Activated naive CD4-positive, alpha-beta T cell treated with anti-CD3 and anti-CD28 coated beads, Interleukin-2, amount 10 ng/mL, durations not matched to agents 7 days and 5 days (primary cell): ENCODE data around the gene LIFR.

Experiments used
- CTCF ChIA-PET: fragments of 350-600 bp; sonication (Branson Sonifier 250); formaldehyde crosslinking; loops from one replicate; lab custom pipeline; 2021; ENCODE audit warnings: antibody characterized with exemption; lab: Charles Lee
- DNase-seq: peaks from one replicate; pipeline ENCODE4 v3.0.0-alpha.2; 2020
- H3K27ac Mint-ChIP-seq: one replicate; pipeline ENCODE4 v1.8.0; 2021; ENCODE audit warnings: mild to moderate bottlenecking, moderate library complexity, mixed read lengths
- H3K27me3 Mint-ChIP-seq: one replicate; pipeline ENCODE4 v1.8.0; 2021; ENCODE audit warnings: mild to moderate bottlenecking, mixed read lengths
- H3K36me3 Mint-ChIP-seq: one replicate; pipeline ENCODE4 v1.8.0; 2021; ENCODE audit warnings: mixed read lengths
- H3K4me1 Mint-ChIP-seq: one replicate; pipeline ENCODE4 v1.8.0; 2021; ENCODE audit warnings: mixed read lengths
- H3K4me3 Mint-ChIP-seq: one replicate; pipeline ENCODE4 v1.8.0; 2021; ENCODE audit warnings: mild to moderate bottlenecking, moderate library complexity, mixed read lengths
- H3K9me3 Mint-ChIP-seq: one replicate; pipeline ENCODE4 v1.8.0; 2021; ENCODE audit warnings: mixed read lengths

LIFR gene

DNA sequence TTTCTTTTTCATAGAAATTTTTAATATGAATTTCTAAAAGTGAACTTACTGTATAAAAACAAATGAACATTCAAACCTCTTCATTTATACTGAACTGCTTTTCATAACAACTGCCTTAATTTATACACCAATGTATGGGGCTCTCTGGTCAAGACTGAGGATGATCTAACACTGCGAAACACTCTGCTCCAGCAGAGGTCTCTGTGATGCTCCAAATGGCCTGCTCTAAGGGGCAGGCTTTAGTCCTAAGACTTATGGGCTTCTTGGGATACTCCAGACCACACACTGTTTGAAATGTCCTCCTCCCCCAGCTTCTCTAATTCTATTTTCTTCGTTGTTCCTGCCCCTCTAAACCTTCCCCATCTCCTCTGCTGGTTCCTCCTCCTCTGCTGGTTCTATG is 58.5 kb downstream of the LIFR start:
- H3K27me3 Mint-ChIP-seq = peaks cover 17% of the 10 kb centered on the region
- no peaks in the 10 kb centered on the region for H3K36me3 Mint-ChIP-seq
- H3K4me3 Mint-ChIP-seq = no peak overlapping the region
- no peaks in the 10 kb centered on the region for H3K4me1 Mint-ChIP-seq
- CTCF ChIA-PET = no interaction called here
- no peak for DNase-seq
- H3K27ac Mint-ChIP-seq = no peak overlapping the region
- H3K9me3 Mint-ChIP-seq = no peaks in the 10 kb centered on the region

DNA sequence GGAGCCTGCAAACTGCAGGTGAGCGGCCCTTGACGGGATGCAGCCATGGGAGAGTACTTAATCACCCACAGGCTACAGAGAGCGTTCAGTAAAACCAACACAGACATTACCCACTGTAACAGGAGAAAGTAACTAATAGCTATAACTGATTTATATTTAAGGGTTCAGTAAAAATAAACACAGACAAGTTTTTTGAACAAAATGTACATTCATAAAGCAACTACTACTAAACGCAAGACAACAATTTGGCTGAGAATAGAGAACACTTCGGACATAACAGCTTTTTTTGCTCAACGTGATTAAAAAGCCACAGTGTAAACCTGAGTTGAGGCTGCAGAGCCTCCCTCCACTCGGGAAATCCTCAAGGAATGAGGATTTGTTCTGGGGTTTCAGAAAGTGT is 61.7 kb downstream of the LIFR start:
- CTCF ChIA-PET = no interaction called here
- no peaks in the 10 kb centered on the region for H3K36me3 Mint-ChIP-seq
- no peaks in the 10 kb centered on the region for H3K9me3 Mint-ChIP-seq
- H3K27ac Mint-ChIP-seq = no peak overlapping the region
- DNase-seq = no peak
- no peaks in the 10 kb centered on the region for H3K4me1 Mint-ChIP-seq
- H3K27me3 Mint-ChIP-seq = peaks cover 25% of the 10 kb centered on the region
- no peak overlapping the region for H3K4me3 Mint-ChIP-seq

DNA sequence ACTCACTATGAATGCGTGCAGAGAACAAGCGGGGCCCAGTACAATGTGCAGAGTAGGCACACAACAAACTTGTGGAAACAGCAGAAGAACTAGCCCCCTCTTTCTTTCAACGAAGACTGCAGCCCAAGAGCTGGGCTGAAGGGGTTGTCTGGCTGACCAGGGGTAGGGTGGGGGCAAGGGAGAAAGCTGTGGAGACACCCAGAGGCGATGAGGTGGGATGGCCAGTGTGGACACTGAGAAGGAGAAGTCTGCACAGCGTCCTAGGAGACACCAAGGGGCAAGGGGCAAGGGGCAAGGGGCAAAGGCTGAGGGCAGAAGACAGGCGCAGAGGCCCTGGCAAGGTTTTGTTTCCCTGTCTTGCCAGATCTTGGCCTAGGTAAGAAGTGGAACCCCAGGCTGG is 62.3 kb downstream of the LIFR start:
- no peaks in the 10 kb centered on the region for H3K9me3 Mint-ChIP-seq
- no peak overlapping the region for H3K27ac Mint-ChIP-seq
- no peaks in the 10 kb centered on the region for H3K36me3 Mint-ChIP-seq
- no peak for DNase-seq
- no peak overlapping the region for H3K4me3 Mint-ChIP-seq
- H3K27me3 Mint-ChIP-seq = peaks cover 22% of the 10 kb centered on the region
- CTCF ChIA-PET = no interaction called here
- H3K4me1 Mint-ChIP-seq = no peaks in the 10 kb centered on the region

DNA sequence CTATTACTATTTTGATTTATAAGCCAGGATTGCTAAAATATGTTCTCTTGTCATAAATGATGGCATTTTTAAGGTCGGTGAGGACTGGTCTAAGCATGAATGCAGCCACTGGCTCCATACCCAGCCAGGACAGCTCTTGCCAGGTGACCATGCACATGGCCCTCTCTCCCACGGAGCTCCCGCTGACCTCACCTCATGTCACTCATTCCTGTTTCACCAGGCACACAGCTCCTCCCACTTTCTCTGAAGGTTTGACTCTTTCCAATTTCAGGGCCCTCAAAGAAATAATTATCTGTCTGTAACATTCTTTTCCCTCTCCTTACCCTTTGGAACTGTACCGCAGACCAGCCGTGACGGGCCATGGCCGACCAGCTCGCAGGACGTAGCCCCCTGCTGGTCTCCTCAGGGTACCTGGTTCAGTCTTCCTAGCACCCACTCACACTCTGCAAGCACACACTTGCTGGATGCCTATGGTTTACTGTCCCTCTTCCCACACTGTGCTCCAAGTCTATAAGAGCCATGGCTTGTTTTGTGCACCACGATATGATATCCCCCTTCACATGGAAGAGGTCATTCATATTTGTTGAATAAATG is 72.5 kb downstream of the LIFR start:
- no peak for DNase-seq
- CTCF ChIA-PET = interaction anchor here (1.0 kb wide), 1 partner anchor 42 kb away, joined by 4 read pairs; no protein-coding TSS in a partner anchor
- H3K36me3 Mint-ChIP-seq = no peaks in the 10 kb centered on the region
- H3K4me3 Mint-ChIP-seq = no peak overlapping the region
- no peaks in the 10 kb centered on the region for H3K4me1 Mint-ChIP-seq
- H3K27me3 Mint-ChIP-seq = peaks cover 39% of the 10 kb centered on the region
- no peak overlapping the region for H3K27ac Mint-ChIP-seq
- no peaks in the 10 kb centered on the region for H3K9me3 Mint-ChIP-seq

DNA sequence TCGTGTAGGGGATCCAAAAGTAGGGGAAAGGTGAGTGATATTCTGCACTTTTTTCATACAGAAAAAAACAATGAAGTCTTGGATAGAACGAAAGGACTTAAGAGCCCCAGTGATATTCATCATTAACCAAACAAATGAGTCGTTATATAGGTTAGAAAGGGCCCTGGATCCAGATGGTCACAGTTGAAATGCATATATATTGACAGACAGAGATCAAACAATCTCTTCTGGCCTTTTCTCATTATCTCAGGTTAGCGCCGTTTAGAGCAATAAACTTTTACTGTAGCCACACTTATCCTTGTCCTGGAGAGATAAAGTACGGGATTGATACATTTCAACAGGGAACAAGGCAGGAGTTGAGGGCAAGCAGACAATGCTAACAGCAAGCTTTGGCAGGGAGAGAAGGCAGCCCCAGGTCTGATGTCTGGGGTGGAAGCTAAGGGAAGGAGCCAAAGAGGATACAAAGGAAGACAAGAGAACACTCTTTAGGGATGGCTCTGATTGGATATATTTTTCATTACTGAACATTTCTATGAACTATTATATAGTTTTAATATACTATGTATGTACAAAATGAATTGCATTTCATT is 77.0 kb downstream of the LIFR start:
- H3K27me3 Mint-ChIP-seq = peaks cover 35% of the 10 kb centered on the region
- no peaks in the 10 kb centered on the region for H3K9me3 Mint-ChIP-seq
- no peak overlapping the region for H3K27ac Mint-ChIP-seq
- no peaks in the 10 kb centered on the region for H3K4me1 Mint-ChIP-seq
- H3K4me3 Mint-ChIP-seq = no peak overlapping the region
- H3K36me3 Mint-ChIP-seq = no peaks in the 10 kb centered on the region
- DNase-seq = no peak
- CTCF ChIA-PET = interaction anchor here (1.2 kb wide), 1 partner anchor 97 kb away, joined by 3 read pairs; no protein-coding TSS in a partner anchor

DNA sequence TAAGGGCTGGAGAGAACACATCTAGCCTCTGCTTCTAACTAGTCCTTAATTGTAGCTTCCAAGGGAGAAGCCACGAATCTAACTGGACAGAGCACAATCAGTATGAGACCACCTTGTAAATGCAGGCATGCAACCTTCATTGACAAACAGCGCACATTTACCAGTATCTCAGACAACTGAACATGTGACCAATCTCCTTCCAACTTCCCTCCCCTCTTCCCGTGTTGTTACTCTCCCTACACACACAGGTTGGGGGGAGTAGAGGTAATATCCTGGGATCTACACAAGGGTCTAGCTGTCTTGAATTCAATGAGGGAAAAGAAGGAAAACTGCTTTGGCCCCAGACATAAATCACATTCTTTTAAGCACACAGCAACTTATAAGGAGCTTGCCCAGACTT is 77.6 kb downstream of the LIFR start:
- no peak for DNase-seq
- H3K27me3 Mint-ChIP-seq = peaks cover 33% of the 10 kb centered on the region
- H3K4me1 Mint-ChIP-seq = no peaks in the 10 kb centered on the region
- H3K4me3 Mint-ChIP-seq = no peak overlapping the region
- H3K27ac Mint-ChIP-seq = no peak overlapping the region
- H3K9me3 Mint-ChIP-seq = no peaks in the 10 kb centered on the region
- CTCF ChIA-PET = interaction anchor here (1.2 kb wide), 1 partner anchor 97 kb away, joined by 3 read pairs; no protein-coding TSS in a partner anchor
- H3K36me3 Mint-ChIP-seq = no peaks in the 10 kb centered on the region

DNA sequence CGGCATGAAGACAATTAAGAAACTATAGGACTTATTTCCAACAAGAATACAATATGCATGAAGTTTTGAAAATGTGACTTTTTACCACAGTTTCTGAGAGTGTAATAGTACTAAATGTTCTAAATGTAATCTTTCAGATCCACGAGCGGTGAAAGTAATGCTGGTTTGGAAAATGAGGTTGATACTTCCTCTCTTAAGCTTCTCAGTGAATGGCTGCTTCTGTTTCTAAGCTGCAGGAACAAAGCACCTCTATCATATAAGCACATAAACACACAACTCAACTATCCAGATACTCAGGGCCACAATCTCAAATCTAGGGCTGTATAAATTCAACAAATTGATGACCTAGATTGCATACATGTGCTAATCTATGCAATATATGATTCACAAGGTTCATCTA is 78.3 kb downstream of the LIFR start:
- Mint-ChIP-seq H3K9me3 (no peaks in the 10 kb centered on the region), H3K36me3 (no peaks in the 10 kb centered on the region), H3K4me3 (no peak overlapping the region), H3K27ac (no peak overlapping the region), H3K4me1 (no peaks in the 10 kb centered on the region), H3K27me3 (peaks cover 38% of the 10 kb centered on the region)
- CTCF ChIA-PET = interaction anchor here (1.2 kb wide), 1 partner anchor 96 kb away, joined by 3 read pairs; no protein-coding TSS in a partner anchor
- no peak for DNase-seq

DNA sequence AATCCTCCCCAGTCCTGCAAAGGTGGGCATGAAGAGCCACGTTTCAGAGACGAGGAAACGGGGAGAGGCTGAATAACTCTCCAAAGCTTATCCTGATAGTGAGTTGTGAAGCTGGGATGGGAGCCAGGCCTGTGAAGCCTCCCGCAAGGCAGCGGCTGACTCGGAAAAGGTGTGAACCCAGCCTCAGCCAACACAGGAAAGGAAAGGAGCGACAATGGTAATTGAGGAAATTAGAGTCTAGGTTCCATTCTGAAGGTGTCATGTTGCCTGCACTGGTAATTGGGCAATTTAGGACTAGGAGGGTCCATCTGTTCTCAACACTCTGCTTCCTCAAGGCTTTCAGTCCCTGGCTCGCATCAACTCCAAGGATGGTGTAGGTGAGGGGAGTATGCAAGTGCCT is 83.4 kb downstream of the LIFR start:
- Mint-ChIP-seq H3K4me3 (no peak overlapping the region), H3K36me3 (no peaks in the 10 kb centered on the region), H3K9me3 (no peaks in the 10 kb centered on the region), H3K27me3 (peaks cover 48% of the 10 kb centered on the region), H3K4me1 (no peaks in the 10 kb centered on the region), H3K27ac (no peak overlapping the region)
- CTCF ChIA-PET = no interaction called here
- DNase-seq = no peak

DNA sequence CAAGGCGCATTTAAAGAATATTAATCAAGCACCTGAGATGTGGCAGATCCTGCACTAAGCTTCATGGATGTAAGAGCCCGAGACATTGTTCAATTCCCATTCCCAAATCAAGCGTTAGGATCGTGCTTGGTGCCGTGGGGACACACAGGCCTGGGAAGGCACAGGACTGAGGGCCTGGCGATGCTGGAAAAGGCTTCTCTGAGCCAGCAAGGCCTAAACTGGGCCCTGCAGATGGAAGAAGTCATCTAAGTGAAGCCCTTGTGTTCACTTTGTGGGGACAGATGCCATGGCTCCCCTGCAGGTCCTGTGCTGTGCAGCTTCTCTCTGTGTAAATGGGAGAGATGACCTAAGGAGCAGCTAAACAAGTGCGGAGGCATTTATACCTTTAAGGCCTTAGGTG is 83.9 kb downstream of the LIFR start:
- Mint-ChIP-seq H3K4me1 (no peaks in the 10 kb centered on the region), H3K27ac (no peak overlapping the region), H3K9me3 (no peaks in the 10 kb centered on the region), H3K36me3 (no peaks in the 10 kb centered on the region), H3K27me3 (peaks cover 48% of the 10 kb centered on the region), H3K4me3 (no peak overlapping the region)
- DNase-seq = no peak
- CTCF ChIA-PET = no interaction called here

DNA sequence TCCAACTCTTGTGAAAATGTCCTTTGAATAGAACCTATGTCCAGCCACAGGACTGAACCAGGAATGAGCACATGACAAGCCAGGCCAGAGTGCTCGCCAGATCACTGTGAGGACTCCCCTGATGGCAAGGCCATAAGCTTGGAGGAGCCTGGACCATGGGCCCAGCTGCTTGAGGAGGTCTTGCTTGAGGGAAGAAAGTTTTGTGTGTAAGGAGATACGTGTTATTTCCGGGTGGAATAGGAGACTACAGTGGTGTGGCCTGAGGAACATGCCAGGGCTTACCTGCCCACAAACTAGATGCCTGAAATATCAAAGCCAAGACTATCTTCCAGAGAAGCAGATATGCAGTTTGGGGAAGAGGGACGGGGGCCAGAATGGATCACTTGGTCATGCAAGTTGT is 84.7 kb downstream of the LIFR start:
- Mint-ChIP-seq H3K27me3 (peaks cover 48% of the 10 kb centered on the region), H3K4me3 (no peak overlapping the region), H3K36me3 (no peaks in the 10 kb centered on the region), H3K27ac (no peak overlapping the region), H3K9me3 (no peaks in the 10 kb centered on the region), H3K4me1 (no peaks in the 10 kb centered on the region)
- no peak for DNase-seq
- CTCF ChIA-PET = no interaction called here

DNA sequence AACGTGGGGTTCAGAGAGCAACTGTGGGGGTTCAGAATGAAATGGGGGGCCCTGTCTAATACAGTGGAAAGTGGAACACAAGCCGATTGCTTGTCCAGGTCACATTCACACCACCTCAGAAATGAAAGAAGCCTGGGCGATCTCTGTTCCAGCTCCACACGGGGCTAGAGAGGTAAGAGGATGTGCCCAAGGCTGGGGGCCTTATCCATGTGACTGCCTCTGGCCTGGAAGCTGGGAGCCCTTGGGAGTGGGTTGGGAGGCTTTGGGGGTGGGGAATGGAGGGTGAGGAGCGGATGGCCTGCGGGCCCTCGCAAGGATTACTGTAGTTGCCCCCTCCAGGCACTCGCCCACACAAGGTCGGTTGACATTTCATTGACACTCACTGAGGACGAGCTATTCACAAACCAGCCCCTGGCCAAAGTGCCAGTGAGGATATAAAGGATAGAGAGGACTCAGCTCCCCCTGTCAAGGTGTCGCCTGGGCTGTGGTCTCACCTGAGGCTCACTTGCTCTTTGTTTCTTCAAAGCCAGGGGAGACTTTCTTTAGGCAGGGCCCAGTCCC is 86.7 kb downstream of the LIFR start:
- peaks cover 48% of the 10 kb centered on the region for H3K27me3 Mint-ChIP-seq
- CTCF ChIA-PET = no interaction called here
- no peaks in the 10 kb centered on the region for H3K9me3 Mint-ChIP-seq
- H3K4me3 Mint-ChIP-seq = no peak overlapping the region
- H3K27ac Mint-ChIP-seq = no peak overlapping the region
- no peaks in the 10 kb centered on the region for H3K36me3 Mint-ChIP-seq
- no peaks in the 10 kb centered on the region for H3K4me1 Mint-ChIP-seq
- no peak for DNase-seq

DNA sequence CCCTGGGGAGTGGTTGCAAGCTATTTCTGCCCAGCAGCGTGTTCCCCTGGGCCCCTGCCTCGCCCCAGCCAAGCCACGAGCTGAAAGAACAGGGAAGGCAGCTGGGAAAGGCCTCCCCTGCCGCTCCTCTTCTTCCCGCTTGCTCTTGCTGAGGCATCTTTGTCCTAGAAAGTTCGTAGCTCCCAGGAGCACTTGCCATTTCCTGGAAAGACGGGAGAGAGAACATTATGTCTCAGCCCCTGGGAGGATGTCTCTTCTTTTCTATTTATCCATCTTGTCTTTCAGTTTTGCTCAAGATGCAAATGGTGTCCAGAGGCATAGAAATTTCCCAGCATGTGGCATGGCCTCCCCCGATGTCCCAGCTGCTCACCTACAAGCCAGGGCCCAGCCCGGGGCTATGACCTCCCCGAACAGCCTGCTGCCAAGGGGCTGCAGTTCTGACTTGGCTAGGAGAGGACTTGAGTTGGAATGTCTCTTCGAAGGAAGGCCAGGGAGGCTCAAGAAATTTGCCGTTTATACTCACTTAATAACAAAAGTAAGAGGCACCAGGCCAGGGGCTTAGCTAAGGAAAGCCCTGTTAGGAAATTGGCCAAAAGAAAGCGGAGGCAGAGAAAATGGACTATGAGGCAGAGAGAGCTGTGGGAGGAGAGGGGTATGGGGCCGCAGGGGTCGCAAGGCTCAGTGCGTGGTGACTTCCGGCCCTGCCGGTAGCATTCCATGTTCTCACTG is 87.3 kb downstream of the LIFR start:
- H3K4me3 Mint-ChIP-seq = no peak overlapping the region
- H3K4me1 Mint-ChIP-seq = no peaks in the 10 kb centered on the region
- H3K27ac Mint-ChIP-seq = no peak overlapping the region
- H3K9me3 Mint-ChIP-seq = no peaks in the 10 kb centered on the region
- no peak for DNase-seq
- CTCF ChIA-PET = interaction anchor here (1.7 kb wide), 1 partner anchor 27 kb away, joined by 10 read pairs; no protein-coding TSS in a partner anchor
- H3K27me3 Mint-ChIP-seq = peaks cover 48% of the 10 kb centered on the region
- H3K36me3 Mint-ChIP-seq = no peaks in the 10 kb centered on the region

DNA sequence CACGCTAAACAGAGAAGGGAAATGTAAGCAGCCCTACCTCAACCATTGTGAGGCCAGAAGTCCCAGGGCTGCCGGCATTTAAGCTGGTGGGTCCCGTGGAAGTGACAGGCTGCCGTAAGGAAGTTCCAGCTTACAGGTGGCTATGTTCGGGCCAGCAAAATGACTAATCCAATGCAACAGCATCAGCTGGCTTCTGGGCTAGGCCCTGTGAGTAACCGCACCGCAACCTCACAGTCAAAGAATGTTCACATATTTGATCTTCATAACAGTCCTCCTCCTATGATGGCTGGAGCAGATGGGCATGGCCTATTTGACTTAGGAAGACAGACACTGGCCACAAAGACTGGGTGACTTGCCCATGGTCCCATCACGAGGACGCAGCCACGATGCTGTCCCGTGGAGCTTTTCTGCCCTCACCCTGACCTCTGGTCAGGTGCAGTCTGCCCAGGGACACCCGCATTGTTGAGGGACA is 88.2 kb downstream of the LIFR start:
- H3K4me1 Mint-ChIP-seq = no peaks in the 10 kb centered on the region
- no peaks in the 10 kb centered on the region for H3K9me3 Mint-ChIP-seq
- no peak overlapping the region for H3K27ac Mint-ChIP-seq
- no peak for DNase-seq
- no peaks in the 10 kb centered on the region for H3K36me3 Mint-ChIP-seq
- H3K27me3 Mint-ChIP-seq = peaks cover 41% of the 10 kb centered on the region
- no peak overlapping the region for H3K4me3 Mint-ChIP-seq
- CTCF ChIA-PET = interaction anchor here (1.3 to 1.7 kb wide), 2 partner anchors 26 to 235 kb away, joined by 4 to 10 read pairs; no protein-coding TSS in a partner anchor

DNA sequence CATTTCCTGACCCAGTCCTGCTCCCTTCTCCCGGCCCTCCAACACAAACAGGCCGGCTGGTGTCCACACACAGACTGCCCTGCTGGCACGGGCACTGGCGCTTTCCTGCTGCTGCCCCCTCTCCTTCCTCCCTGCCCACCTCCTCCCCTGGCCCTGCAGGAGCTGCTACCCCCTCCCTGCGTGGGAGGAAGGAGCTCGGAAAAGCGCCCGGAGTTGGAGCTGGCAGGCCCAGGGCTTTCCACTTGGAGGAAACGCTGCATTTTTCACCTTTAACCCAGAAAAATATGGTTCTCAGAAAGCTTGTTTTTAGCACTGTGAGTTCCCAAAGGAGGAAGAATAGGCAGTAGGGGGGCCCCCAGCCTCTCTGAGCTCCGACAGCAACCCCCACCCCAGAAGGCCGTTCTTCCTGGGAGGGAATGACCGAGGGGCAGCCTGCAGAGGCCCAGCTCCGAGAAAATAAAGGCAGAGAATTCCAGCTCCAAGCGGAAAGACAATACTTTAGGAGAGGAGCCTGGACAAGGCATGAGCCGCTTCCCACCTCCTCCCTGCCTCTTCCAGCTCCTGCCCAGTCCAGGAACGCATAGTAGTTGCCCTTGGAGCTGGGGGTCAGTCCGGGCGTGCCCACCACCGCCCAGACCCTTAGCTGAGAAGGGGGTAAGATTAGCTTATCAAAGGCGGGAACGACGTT is 88.9 kb downstream of the LIFR start:
- Mint-ChIP-seq H3K4me1 (no peaks in the 10 kb centered on the region), H3K4me3 (no peak overlapping the region), H3K9me3 (no peaks in the 10 kb centered on the region), H3K27ac (no peak overlapping the region), H3K36me3 (no peaks in the 10 kb centered on the region), H3K27me3 (peaks cover 39% of the 10 kb centered on the region)
- DNase-seq = no peak
- CTCF ChIA-PET = interaction anchor here (1.3 to 1.7 kb wide), 2 partner anchors 26 to 235 kb away, joined by 4 to 10 read pairs; no protein-coding TSS in a partner anchor
